ENCODE data around the gene CDCP1. TPM values are rescaled to one million over a fixed set of nuclear protein-coding genes. Genes with fewer than 3 reads are reported as not detected.

The CDCP1 gene
- total and polyA plus RNA-seq, 4 donors = 1.6 to 20.7 (median 4.2) TPM

DNA sequence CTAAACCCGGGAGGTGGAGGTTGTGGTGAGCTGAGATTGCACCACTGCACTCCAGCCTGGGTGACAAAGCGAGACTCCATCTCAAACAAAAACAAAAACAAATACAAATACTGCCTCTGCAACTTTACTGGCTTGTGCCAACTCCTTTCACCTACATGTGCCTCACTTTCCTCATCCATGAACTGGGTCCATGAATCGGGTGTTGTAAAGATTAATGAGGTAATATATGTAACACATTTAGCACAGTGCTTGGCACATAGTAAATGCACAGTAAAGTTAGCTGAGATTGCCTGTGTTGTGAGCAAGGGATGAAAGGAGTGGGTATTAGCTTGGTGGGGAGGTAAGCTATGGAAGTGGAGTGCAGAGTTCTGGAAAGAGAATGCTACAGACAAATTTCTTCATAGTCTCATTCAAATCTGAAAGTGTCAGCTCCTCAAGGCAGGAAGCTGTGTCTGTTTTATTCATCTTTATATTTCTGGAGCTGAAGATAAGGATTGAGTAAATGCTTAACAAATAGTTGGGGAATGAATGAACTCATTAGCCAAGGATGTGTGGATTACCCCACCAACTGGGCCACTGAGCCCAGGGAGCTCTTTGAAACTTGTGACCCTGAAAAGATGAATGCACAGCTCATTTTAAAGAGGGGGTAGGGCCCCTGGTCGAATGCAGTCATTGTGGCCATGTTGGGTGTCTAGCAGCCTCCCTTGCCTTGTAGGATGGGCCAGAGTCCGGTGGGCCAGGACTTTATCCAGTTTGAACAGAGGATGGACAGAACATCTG is 7.7 kb upstream of the CDCP1 start:
- ATAC-seq (ENCODE audit: insufficient read depth, low FRiP score) (no peak), DNase-seq (no peak)
- H3K4me3 ChIP-seq = no peak overlapping the region
- H3K27me3 ChIP-seq (ENCODE audit: control insufficient read depth in 3 of 3, insufficient read depth in 3 of 3, low read length in 2 of 3) = peaks cover 0 to 4% (median 0%) of the 10 kb centered on the region in 3 donors
- WGBS, 2 donors = 58 to 79% methylated on average over 5 of the region's 5 CpGs
- H3K27ac ChIP-seq (ENCODE audit: low read depth in 1 of 2, low read length in 1 of 2) = no peak overlapping the region
- peaks cover 0 to 7% (median 1%) of the 10 kb centered on the region in 4 donors for H3K9me3 ChIP-seq (ENCODE audit: control insufficient read depth in 4 of 4, insufficient read depth in 3 of 4, low read length in 3 of 4)
- no peak overlapping the region for H3K9ac ChIP-seq (ENCODE audit: insufficient read depth in 1 of 2, low read length in 2 of 2)
- no peaks in the 10 kb centered on the region for H3K36me3 ChIP-seq (ENCODE audit: control insufficient read depth in 4 of 4, insufficient read depth in 4 of 4, low read length in 4 of 4)
- H3K4me1 ChIP-seq (ENCODE audit: control insufficient read depth in 5 of 5, insufficient read depth in 5 of 5, low read length in 5 of 5) = no peaks in the 10 kb centered on the region
- TF ChIP-seq, protein P1, sequence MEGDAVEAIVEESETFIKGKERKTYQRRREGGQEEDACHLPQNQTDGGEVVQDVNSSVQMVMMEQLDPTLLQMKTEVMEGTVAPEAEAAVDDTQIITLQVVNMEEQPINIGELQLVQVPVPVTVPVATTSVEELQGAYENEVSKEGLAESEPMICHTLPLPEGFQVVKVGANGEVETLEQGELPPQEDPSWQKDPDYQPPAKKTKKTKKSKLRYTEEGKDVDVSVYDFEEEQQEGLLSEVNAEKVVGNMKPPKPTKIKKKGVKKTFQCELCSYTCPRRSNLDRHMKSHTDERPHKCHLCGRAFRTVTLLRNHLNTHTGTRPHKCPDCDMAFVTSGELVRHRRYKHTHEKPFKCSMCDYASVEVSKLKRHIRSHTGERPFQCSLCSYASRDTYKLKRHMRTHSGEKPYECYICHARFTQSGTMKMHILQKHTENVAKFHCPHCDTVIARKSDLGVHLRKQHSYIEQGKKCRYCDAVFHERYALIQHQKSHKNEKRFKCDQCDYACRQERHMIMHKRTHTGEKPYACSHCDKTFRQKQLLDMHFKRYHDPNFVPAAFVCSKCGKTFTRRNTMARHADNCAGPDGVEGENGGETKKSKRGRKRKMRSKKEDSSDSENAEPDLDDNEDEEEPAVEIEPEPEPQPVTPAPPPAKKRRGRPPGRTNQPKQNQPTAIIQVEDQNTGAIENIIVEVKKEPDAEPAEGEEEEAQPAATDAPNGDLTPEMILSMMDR (IDR thresholded peaks at IDR 0.05; ENCODE audit: control extremely low read depth, extremely low read depth) = no peak

DNA sequence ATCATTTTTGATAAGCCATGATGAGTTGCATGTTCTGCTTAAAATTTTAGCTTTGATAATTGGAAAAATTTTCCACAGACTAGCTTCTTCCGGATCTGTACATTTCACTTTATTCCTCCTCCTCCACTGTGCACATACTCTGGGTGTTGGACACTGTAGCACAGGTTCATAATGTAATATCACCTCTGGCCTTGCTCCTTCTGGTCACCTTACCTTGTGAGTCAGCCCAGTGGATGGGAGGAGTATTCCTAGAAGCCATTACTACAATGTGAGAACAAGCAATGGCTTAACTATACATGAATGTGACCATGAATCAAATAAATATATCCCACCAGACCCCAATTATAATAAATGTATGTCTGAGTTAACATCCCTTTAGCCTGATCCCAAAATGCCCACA is 6.1 kb upstream of the CDCP1 start:
- 93 to 98% methylated on average over 1 of the region's 1 CpG for WGBS, 2 donors
- Histone ChIP-seq H3K9ac (ENCODE audit: insufficient read depth in 1 of 2, low read length in 2 of 2) (no peak overlapping the region), H3K4me1 (ENCODE audit: control insufficient read depth in 5 of 5, insufficient read depth in 5 of 5, low read length in 5 of 5) (no peaks in the 10 kb centered on the region), H3K27me3 (ENCODE audit: control insufficient read depth in 3 of 3, insufficient read depth in 3 of 3, low read length in 2 of 3) (peaks cover 0 to 16% (median 7%) of the 10 kb centered on the region in 3 donors), H3K9me3 (ENCODE audit: control insufficient read depth in 4 of 4, insufficient read depth in 3 of 4, low read length in 3 of 4) (peaks cover 0 to 7% (median 1%) of the 10 kb centered on the region in 4 donors), H3K36me3 (ENCODE audit: control insufficient read depth in 4 of 4, insufficient read depth in 4 of 4, low read length in 4 of 4) (no peaks in the 10 kb centered on the region), H3K4me3 (no peak overlapping the region), H3K27ac (ENCODE audit: low read depth in 1 of 2, low read length in 1 of 2) (no peak overlapping the region)
- no peak for DNase-seq
- no peak for ATAC-seq (ENCODE audit: insufficient read depth, low FRiP score)
- TF ChIP-seq, protein P1 (IDR thresholded peaks at IDR 0.05; ENCODE audit: control extremely low read depth, extremely low read depth) = no peak

DNA sequence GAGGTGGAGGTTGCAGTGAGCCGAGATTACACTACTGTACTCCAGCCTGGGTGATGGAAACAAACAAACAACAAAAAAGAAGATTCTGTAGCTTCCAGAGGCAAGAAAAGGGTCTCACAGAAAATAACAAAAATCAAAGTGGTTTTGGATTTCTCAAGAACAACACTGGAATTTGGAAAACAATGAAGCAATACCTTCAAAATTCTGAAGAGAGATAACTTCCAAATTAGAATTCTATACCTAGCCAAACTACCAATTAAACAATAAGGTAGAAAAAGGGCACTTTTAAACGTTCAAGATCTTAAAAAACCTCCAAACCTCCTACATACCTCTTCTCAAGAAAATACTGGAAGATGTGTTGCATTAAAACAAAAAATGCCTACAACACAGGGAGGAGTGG is 4.9 kb upstream of the CDCP1 start:
- TF ChIP-seq, protein P1 (IDR thresholded peaks at IDR 0.05; ENCODE audit: control extremely low read depth, extremely low read depth) = no peak
- ATAC-seq (ENCODE audit: insufficient read depth, low FRiP score) (no peak), DNase-seq (no peak)
- H3K27ac ChIP-seq (ENCODE audit: low read depth in 1 of 2, low read length in 1 of 2) = no peak overlapping the region
- no peak overlapping the region for H3K4me3 ChIP-seq
- peaks cover 0 to 26% (median 16%) of the 10 kb centered on the region in 3 donors for H3K27me3 ChIP-seq (ENCODE audit: control insufficient read depth in 3 of 3, insufficient read depth in 3 of 3, low read length in 2 of 3)
- H3K9ac ChIP-seq (ENCODE audit: insufficient read depth in 1 of 2, low read length in 2 of 2) = no peak overlapping the region
- WGBS, 2 donors = 56 to 71% methylated on average over 2 of the region's 2 CpGs
- peaks cover 0 to 1% (median 0%) of the 10 kb centered on the region in 5 donors for H3K4me1 ChIP-seq (ENCODE audit: control insufficient read depth in 5 of 5, insufficient read depth in 5 of 5, low read length in 5 of 5)
- no peaks in the 10 kb centered on the region for H3K36me3 ChIP-seq (ENCODE audit: control insufficient read depth in 4 of 4, insufficient read depth in 4 of 4, low read length in 4 of 4)
- peaks cover 0 to 7% (median 2%) of the 10 kb centered on the region in 4 donors for H3K9me3 ChIP-seq (ENCODE audit: control insufficient read depth in 4 of 4, insufficient read depth in 3 of 4, low read length in 3 of 4)

All from lung (tissue), 12 donors.